BLaER1 treated with 17β-estradiol and CSF1 and Interleukin-3, amounts not matched to agents 10 nM and 100 nM (cell line): Measurements from ENCODE around the gene MYLK4.
A peak's percentile ranks its signal among the peaks of the same experiment; 100 is the strongest.

Source experiments
- H3K27ac ChIP-seq, 11 experiments: shearing (Covaris generic); formaldehyde crosslinking; 2 replicates each; pipeline ENCODE4 v1.8.1; 2022
- H3K27me3 ChIP-seq, 11 experiments: shearing (Covaris generic); formaldehyde crosslinking; 2 replicates each; pipeline ENCODE4 v1.8.1; 2022
- H3K36me3 ChIP-seq, 11 experiments: shearing (Covaris generic); formaldehyde crosslinking; 2 replicates each; pipeline ENCODE4 v1.8.1; 2022
- H3K4me1 ChIP-seq, 10 experiments: shearing (Covaris generic); formaldehyde crosslinking; 2 replicates each; pipeline ENCODE4 v1.8.1; 2022
- H3K4me2 ChIP-seq, 11 experiments: shearing (Covaris generic); formaldehyde crosslinking; 2 replicates each; pipeline ENCODE4 v1.8.1; 2022
- H3K4me3 ChIP-seq, 10 experiments: shearing (Covaris generic); formaldehyde crosslinking; 2 replicates each; pipeline ENCODE4 v1.8.1; 2022
- H3K9ac ChIP-seq, 11 experiments: shearing (Covaris generic); formaldehyde crosslinking; 2 replicates each; pipeline ENCODE4 v1.8.1; 2022
- H3K9me3 ChIP-seq, 11 experiments: shearing (Covaris generic); formaldehyde crosslinking; replicated peaks in 1 of 11; 2 replicates each; pipeline ENCODE4 v1.8.1; 2022
- H4K20me1 ChIP-seq, 11 experiments: shearing (Covaris generic); formaldehyde crosslinking; 2 replicates each; pipeline ENCODE4 v1.8.1; 2022
- Cebpa-rat ChIP-seq, 11 experiments: shearing (Covaris generic); IDR thresholded peaks; 2 replicates each; pipeline ENCODE4 v1.8.1; 2022

The MYLK4 gene

GRCh38 chr6:2771079-2771478, 20.4 kb upstream of the MYLK4 start:
- Histone ChIP-seq H3K9ac (no peak overlapping the region), H3K27ac (no peak overlapping the region), H3K9me3 (no peaks in the 10 kb centered on the region), H3K4me3 (no peak overlapping the region), H3K4me2 (0 out of 22 replicates have a peak overlapping the region, but pooled peaks of 1 of the 11 experiments have one; percentile 3), H4K20me1 (peaks cover 82 to 100% (median 98%) of the 10 kb centered on the region in 11 experiments), H3K4me1 (peaks cover 24 to 40% (median 32%) of the 10 kb centered on the region in 10 experiments), H3K27me3 (no peaks in the 10 kb centered on the region), H3K36me3 (peaks cover 56 to 84% (median 65%) of the 10 kb centered on the region in 11 experiments)
- no peak for TF ChIP-seq Cebpa-rat (IDR thresholded peaks at IDR 0.05)

GRCh38 chr6:2770171-2770570, 19.4 kb upstream of the MYLK4 start:
- peaks cover 24 to 40% (median 32%) of the 10 kb centered on the region in 10 experiments for H3K4me1 ChIP-seq
- H4K20me1 ChIP-seq: peaks cover 75 to 95% (median 89%) of the 10 kb centered on the region in 11 experiments

GRCh38 chr6:2768696-2769095, 18.0 kb upstream of the MYLK4 start:
- H4K20me1 ChIP-seq: peaks cover 62 to 80% (median 75%) of the 10 kb centered on the region in 11 experiments
- H3K9me3 ChIP-seq: no peaks in the 10 kb centered on the region
- H3K4me1 ChIP-seq: peaks cover 32 to 50% (median 40%) of the 10 kb centered on the region in 10 experiments

More at GRCh38 chr6:2770171-2770570, 19.4 kb upstream of the MYLK4 start:
- TF ChIP-seq Cebpa-rat (IDR thresholded peaks at IDR 0.05): no peak
- Histone ChIP-seq H3K9me3 (no peaks in the 10 kb centered on the region), H3K36me3 (peaks cover 53 to 75% (median 58%) of the 10 kb centered on the region in 11 experiments), H3K27ac (no peak overlapping the region), H3K4me3 (no peak overlapping the region), H3K4me2 (peak overlapping the region; percentile 7 to 97 (median 27); a peak in 16 of 22 replicates), H3K9ac (no peak overlapping the region), H3K27me3 (no peaks in the 10 kb centered on the region)

GRCh38 chr6:2767657-2768524, 17.2 kb upstream of the MYLK4 start:
- Histone ChIP-seq H3K27me3 (no peaks in the 10 kb centered on the region), H3K9ac (peak overlapping the region; percentile 92 to 98 (median 96); a peak in 21 of 22 replicates), H3K4me2 (peak overlapping the region; percentile 92 to 99 (median 97)), H3K9me3 (peaks cover 0 to 7% (median 6%) of the 10 kb centered on the region in 11 experiments; a peak in 16 of 22 replicates), H3K4me1 (peaks cover 35 to 50% (median 41%) of the 10 kb centered on the region in 10 experiments), H3K36me3 (peaks cover 30 to 53% (median 36%) of the 10 kb centered on the region in 11 experiments), H3K27ac (peak overlapping the region in 5 of 11 experiments; percentile 12 to 98 (median 97); a peak in 2 of 22 replicates), H4K20me1 (peaks cover 54 to 72% (median 67%) of the 10 kb centered on the region in 11 experiments), H3K4me3 (peak overlapping the region; percentile 84 to 100 (median 92))
- no peak for TF ChIP-seq Cebpa-rat (IDR thresholded peaks at IDR 0.05)

More at GRCh38 chr6:2768696-2769095, 18.0 kb upstream of the MYLK4 start:
- TF ChIP-seq Cebpa-rat (IDR thresholded peaks at IDR 0.05): no peak
- H3K4me3 ChIP-seq: peak overlapping the region; percentile 84 to 100 (median 92)
- no peak overlapping the region for H3K27ac ChIP-seq
- H3K9ac ChIP-seq: peak overlapping the region; percentile 92 to 98 (median 96); a peak in 18 of 22 replicates
- H3K4me2 ChIP-seq: peak overlapping the region; percentile 92 to 99 (median 97)
- peaks cover 38 to 61% (median 44%) of the 10 kb centered on the region in 11 experiments for H3K36me3 ChIP-seq
- H3K27me3 ChIP-seq: no peaks in the 10 kb centered on the region

GRCh38 chr6:2766767-2767656, 16.3 kb upstream of the MYLK4 start:
- Histone ChIP-seq H3K4me3 (peak overlapping the region; percentile 84 to 100 (median 92)), H3K9ac (peak overlapping the region; percentile 92 to 98 (median 96)), H3K27ac (peak overlapping the region; percentile 83 to 98 (median 97); a peak in 21 of 22 replicates), H3K4me2 (peak overlapping the region; percentile 92 to 99 (median 97)), H3K9me3 (peaks cover 0 to 13% (median 11%) of the 10 kb centered on the region in 11 experiments; a peak in 16 of 22 replicates), H3K27me3 (no peaks in the 10 kb centered on the region), H3K4me1 (peaks cover 35 to 50% (median 41%) of the 10 kb centered on the region in 10 experiments), H3K36me3 (peaks cover 21 to 44% (median 27%) of the 10 kb centered on the region in 11 experiments), H4K20me1 (peaks cover 46 to 63% (median 58%) of the 10 kb centered on the region in 11 experiments)
- no peak for TF ChIP-seq Cebpa-rat (IDR thresholded peaks at IDR 0.05)

GRCh38 chr6:2765896-2766766, 15.4 kb upstream of the MYLK4 start:
- Histone ChIP-seq H3K4me3 (peak overlapping the region; percentile 84 to 100 (median 92)), H4K20me1 (peaks cover 41 to 54% (median 49%) of the 10 kb centered on the region in 11 experiments), H3K9me3 (peaks cover 0 to 13% (median 11%) of the 10 kb centered on the region in 11 experiments; a peak in 16 of 22 replicates), H3K4me2 (peak overlapping the region; percentile 92 to 99 (median 97)), H3K27ac (peak overlapping the region; percentile 83 to 98 (median 97)), H3K36me3 (peaks cover 13 to 35% (median 18%) of the 10 kb centered on the region in 11 experiments), H3K9ac (peak overlapping the region; percentile 92 to 98 (median 96)), H3K4me1 (peaks cover 35 to 47% (median 41%) of the 10 kb centered on the region in 10 experiments), H3K27me3 (no peaks in the 10 kb centered on the region)
- TF ChIP-seq Cebpa-rat (IDR thresholded peaks at IDR 0.05): no peak

- H4K20me1 ChIP-seq: peaks cover 33 to 46% (median 41%) of the 10 kb centered on the region in 11 experiments
- peak within 1 kb of the TSS; percentile 83 to 98 (median 97) for H3K27ac ChIP-seq
- H3K4me3 ChIP-seq: peak within 1 kb of the TSS; percentile 84 to 100 (median 92)
- no peaks in the 10 kb centered on the region for H3K27me3 ChIP-seq
- peaks cover 5 to 27% (median 10%) of the 10 kb centered on the region in 11 experiments; a peak in 21 of 22 replicates for H3K36me3 ChIP-seq
- TF ChIP-seq Cebpa-rat (IDR thresholded peaks at IDR 0.05): no peak
- peak within 1 kb of the TSS; percentile 92 to 99 (median 97) for H3K4me2 ChIP-seq
- H3K4me1 ChIP-seq: peaks cover 34 to 44% (median 40%) of the 10 kb centered on the region in 10 experiments
- peaks cover 2 to 19% (median 16%) of the 10 kb centered on the region in 11 experiments; a peak in 19 of 22 replicates for H3K9me3 ChIP-seq
- peak within 1 kb of the TSS; percentile 92 to 98 (median 96) for H3K9ac ChIP-seq
These were observed 14.6 kb upstream of the MYLK4 start, which contains the start of gene WRNIP1 for GRCh38 chr6:2765166-2765895. TSS of gene WRNIP1 (plus strand) at chr6:2765393. CDS start at chr6:2765623, 230 bp downstream.
